Measurements from ENCODE around the gene DDX25.

The DDX25 gene

DNA sequence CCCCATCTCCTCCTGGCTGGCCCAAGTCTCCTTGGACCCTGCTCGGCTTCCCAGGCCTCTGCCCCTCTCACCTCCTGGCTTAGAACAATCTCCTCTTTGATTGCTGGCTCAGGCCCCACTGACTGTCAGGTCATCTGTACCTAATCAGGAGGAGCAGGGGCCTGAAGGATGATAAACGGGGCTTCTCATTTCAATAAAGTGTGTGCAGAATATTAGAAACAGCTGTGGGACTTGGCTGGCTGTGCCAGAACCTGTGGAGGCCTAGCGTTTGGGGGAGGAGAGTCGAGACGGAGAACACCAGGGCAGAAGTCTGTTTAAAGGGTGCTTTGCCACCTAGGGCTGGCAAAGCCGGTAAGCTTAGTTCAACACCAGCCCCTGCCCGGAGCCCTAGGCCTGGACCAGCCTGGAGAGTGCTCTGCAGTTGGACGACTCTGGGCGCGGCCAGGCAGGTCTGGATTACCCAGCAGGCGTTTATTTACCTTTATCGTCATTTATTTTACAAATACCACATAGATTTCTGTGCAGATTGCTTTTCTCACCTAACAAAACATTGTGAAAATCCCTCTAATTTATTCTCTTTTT, 31.4 kb downstream of the DDX25 start:
- DNase-seq = no peak

GRCh38 chr11:125938418-125938817, 34.1 kb downstream of the DDX25 start:
- DNase-seq = no peak

DNA sequence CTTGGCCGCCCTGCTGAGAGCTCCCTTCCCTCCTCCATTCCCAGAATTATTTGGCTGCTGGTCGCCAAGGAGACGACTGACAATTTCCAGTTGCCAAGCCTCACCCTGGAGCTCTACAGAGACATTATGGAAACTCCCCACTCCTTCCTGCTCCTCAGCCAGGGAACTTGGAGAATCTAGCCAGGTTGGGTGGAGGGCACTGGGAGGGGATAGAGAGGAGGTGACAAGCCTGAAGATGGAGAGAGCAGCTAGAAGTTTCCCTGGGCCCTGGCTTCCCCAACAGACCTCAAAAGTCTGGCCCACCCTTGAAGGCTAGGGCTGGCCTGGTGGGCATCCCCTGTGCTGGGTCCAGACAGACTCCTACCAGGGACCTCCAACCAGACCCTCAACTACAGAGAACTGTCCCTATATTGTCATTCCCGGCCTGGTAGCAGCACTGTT, 34.8 kb downstream of the DDX25 start:
- no peak for DNase-seq

- no peak for DNase-seq
Observed at GRCh38 chr11:125940145-125940544, 35.8 kb downstream of the DDX25 start.

DNA sequence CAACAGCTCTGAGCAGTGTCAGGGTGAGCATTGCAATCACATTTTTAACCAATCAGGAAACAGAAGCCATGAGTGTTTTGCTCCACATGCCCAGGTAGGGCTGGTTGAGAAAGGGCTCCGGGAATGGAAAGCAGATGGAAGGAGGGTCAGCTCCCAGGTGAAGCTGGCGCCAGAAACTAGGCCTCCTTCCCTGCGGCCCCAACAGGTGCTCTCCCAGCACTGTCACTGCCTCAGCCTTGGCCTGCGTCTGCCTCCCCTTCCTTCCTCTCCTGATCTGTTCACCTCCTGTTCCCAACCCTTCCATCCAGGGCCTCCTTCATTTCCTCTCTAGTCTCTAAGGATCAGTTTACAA, 36.9 kb downstream of the DDX25 start:
- peak in 1 of 14 donors; percentile 85 for DNase-seq

DNA sequence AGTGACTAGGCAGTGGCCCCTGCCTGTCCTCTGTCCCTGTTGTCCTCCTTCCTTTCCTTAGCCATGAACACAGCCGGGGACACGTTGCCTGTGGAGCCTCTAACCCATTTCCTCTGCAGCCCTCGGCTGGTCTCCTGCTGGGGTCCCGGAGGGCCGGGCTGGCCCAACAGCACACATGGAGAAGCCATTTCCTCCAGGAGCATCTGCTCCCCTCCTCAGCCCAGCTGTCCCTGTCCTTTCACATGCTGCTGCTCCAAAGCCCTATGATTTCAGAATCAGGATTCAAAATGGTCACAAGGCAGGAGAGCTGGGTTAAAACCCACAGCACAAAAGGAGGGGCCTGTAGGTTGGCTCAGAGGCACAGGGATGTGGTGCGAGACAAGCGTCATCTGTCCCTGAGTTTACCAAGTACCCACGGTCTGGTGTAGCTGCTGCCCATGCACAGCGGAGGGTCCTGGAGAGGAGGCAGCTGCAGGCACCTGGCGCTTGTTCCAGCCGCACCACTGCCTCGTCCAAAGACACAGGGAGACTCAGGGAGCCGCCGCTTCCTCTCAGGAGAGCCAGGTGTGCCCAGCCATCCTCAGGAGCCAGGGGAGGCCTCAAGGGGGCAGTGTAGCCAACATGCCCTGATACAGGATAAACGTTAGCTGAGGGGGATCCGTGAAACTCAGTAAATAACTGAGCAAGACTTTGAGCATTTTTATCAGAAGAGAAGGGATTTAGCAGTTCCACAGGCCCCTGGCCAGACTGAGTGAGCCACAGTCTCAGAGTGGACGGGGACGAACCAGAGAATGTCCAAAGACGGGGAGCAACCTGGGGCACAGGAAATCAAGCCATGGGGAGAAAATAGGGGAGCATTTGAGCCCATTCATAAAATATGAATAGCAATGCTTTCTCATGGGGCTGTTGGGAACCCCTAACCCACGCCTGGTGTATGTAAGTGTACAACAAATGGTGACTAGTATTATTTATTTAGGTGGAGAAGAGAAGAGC, 37.6 kb downstream of the DDX25 start:
- peak in 1 of 14 donors; percentile 85 for DNase-seq

- no peak for DNase-seq
Observed at GRCh38 chr11:125942771-125943428, 38.6 kb downstream of the DDX25 start.

GRCh38 chr11:125943661-125944349, 39.5 kb downstream of the DDX25 start:
- no peak for DNase-seq

DNA sequence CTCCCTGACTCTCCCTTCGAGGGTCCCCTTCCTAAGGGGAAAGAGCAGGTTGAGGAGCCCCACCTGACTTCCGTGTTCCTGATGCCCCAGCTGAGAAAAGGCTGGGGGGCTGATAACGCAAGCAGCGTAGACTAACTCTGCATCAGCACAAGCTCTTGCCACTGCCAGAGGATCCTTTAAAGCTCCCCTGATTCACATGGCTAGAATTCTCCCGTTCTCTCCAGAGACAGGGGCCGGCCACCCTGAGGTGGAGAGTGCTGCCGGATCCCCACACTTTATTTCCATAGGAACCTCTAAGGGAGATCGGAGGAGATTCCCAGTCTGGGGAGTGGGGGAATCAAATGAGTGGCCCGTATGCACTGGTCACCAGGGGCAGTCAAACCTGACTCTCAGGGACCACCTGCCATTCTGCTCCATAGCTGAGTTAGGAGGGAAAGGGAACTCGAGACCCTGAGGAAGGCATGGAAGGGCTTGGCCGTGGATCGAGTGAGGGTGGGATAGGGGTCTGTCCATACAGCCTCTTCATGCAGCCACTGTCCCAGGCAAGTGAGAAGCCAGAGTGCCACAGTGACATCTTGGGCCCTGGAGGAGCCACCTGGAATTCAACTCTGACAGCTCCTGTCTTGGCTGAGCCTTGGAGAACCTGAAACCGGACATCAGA, 40.2 kb downstream of the DDX25 start:
- no peak for DNase-seq

- DNase-seq = no peak
Observed at GRCh38 chr11:125945011-125945796, 40.9 kb downstream of the DDX25 start.

- DNase-seq = no peak
Observed at GRCh38 chr11:125945797-125946520, 41.7 kb downstream of the DDX25 start, which contains the start of gene VSIG10L2. VSIG10L2 (plus strand) TSS chr11:125946044; CDS start chr11:125946056, 12 bp downstream.

DNA sequence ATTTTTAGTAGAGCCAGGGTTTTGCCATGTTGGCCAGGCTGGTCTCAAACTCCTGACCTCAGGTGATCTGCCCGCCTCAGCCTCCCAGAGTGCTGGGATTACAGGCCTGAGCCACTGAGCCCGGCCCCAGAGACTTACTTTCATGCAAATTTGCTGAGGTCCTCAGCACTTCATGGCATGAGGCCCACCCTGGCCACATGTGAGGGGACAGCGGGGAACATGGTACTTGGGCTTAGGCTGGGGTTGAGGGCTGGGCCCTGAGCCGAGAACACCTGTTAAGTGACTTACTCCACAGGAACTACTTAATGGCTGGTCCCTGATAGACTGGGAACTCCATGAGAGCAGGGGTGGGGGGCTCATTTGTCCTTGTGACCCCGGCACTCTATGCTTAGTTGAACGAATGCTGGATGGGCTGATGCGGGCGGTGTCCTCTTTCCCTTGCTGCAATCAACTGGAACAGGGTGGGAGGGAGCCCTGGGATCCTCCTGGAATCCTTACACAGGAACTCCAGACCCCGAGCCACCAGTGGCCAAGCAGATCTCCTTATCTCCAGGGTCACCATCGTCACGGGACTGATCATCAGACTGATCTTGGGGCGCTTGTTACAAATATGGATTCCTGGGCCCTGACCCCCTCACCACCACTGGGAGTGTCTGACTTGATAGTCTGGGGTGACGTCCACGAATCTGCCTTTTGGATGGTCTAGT, 42.6 kb downstream of the DDX25 start:
- no peak for DNase-seq

DNA sequence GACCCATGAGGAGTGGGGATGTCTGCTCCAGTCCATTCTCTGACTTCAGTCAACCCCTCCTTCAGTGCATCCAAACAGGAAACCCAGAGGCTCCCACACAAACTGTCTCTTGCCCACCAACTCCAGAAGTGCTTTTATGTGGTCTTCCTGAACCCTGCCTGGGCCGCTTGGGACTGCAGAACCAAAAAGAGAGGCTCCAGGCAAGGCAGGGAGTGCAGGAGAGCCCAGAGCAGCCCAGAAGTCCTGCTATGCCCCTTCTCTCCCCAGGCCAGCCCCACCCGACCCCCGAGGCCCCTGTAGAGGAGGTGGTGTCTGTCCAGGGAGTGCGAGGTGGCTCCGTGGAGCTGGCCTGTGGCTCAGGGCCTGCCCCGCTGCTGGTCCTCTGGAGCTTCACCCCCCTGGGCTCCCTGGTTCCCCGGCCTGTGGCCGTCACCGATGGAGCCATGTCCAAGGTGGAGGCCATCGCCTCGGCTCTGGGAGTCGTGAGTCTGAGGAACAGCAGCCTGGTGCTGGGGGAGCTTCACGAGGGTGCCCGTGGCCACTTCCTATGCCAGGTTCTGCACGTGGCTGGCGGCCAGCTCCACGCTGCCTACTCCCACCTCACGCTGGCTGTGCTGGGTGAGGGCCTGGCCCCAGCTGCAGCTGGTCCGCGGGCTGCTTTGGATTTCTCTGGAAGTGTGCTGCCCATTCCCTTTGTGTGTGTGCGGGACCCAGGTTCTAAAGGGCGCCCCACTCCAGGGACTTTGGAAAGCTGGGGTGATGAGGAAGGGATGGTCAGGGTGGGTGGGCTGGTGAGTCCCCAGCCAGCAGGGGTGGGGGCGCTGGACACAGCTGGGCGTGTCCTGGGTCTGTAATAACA, 43.3 kb downstream of the DDX25 start:
- DNase-seq = no peak

GRCh38 chr11:125948278-125949051, 44.2 kb downstream of the DDX25 start:
- DNase-seq = no peak

DNA sequence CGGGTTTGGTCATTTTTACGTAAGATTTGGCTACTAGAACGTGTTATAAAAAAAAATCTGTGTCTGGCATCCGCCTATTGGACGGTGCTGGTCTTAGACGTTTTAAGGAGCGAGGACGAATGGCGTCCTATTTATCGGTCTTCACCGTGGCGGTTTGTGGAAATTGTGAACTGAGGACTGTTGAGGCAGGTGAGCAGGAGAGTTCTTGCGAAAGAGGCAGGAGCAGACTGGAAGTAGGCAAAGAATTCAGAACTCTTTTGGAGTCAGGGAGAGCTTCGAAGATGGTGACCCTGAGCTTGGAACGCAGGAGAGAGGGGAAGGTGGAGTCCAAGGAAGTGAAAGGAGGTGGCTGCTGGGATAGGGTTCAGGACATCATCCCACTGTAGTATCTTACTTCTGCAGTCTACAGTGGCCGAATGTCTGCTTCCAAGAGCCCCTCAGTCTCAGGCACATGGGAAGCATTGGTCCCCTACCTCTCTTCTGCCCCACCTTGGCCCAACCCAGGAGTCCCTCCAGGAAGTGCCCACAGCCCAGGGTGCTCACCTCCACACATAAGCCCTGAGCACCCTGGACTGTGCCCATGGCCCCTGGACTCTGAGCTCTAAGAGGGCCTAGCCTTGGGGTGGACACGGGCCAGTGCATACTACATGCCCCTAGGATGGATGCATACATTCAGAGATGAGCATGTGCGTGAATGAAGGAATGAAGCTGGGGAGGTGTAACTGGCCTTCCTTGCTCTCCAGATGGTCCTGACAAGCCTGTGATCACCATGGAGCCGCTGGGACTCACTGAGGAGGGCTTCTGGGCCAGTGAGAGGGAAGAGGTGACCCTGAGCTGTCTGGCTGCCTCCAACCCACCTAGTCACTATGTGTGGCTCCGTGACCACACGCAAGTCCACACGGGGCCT, 45.2 kb downstream of the DDX25 start:
- DNase-seq = no peak

DNA sequence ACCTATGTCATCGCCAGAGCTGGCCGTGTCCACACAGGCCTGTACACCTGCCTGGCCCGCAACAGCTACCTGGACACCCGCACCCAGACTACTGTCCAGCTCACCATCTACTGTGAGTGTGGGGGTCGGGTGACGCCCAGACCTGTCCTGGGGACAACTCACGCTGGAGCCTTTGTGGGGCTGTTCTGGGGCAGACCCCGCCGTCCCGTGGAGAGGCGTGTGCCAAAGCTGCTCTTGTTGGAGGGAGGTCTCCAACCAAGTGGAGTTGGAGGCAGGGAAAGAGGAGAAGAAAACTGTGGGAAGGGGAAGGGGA, 45.8 kb downstream of the DDX25 start:
- no peak for DNase-seq

All from C1 segment of cervical spinal cord (tissue), 14 donors.